Lung (tissue), 13 donors: ENCODE measurements around the gene BDH1. TPM values are rescaled to one million over a fixed set of nuclear protein-coding genes. Genes with fewer than 3 reads are reported as not detected.

ENCODE experiments used
- ATAC-seq: fragments of 200-7000 bp; cut with Tn5 transposase; one replicate; pipeline ENCODE4 v1.9.1; 2020; ENCODE audit warnings: moderate number of reproducible peaks; ENCODE audit not compliant: insufficient read depth, low FRiP score
- DNase-seq, 3 donors: peaks; one replicate each; pipeline ENCODE4 v3.0.0-alpha.2; 2013 to 2017
- H3K27ac ChIP-seq, 2 donors: one replicate each; pipeline ENCODE4 v1.5.1; 2013; ENCODE audit warnings: mild to moderate bottlenecking in 2 of 2, moderate library complexity in 2 of 2, control low read depth in 1 of 2, inconsistent platforms in 1 of 2, low read depth in 1 of 2, low read length in 1 of 2
- H3K27me3 ChIP-seq, 3 donors: one replicate each; pipeline ENCODE4 v1.5.1; 2013; ENCODE audit warnings: low read length in 2 of 3; ENCODE audit not compliant: control insufficient read depth in 3 of 3, insufficient read depth in 3 of 3
- H3K36me3 ChIP-seq, 4 donors: one replicate each; pipeline ENCODE4 v1.5.1; 2013; ENCODE audit warnings: low read length in 4 of 4, mild to moderate bottlenecking in 1 of 4, moderate library complexity in 1 of 4; ENCODE audit not compliant: control insufficient read depth in 4 of 4, insufficient read depth in 4 of 4
- H3K4me1 ChIP-seq, 5 donors: one replicate each; pipeline ENCODE4 v1.5.1; 2013; ENCODE audit warnings: low read length in 5 of 5, mild to moderate bottlenecking in 2 of 5, moderate library complexity in 1 of 5; ENCODE audit not compliant: control insufficient read depth in 5 of 5, insufficient read depth in 5 of 5
- H3K4me3 ChIP-seq: one replicate; pipeline ENCODE4 v1.5.1; 2013; ENCODE audit warnings: mild to moderate bottlenecking, control low read depth, moderate library complexity
- H3K9ac ChIP-seq, 2 donors: one replicate each; pipeline ENCODE4 v1.5.1; 2013; ENCODE audit warnings: low read length in 2 of 2, control low read depth in 1 of 2; ENCODE audit not compliant: insufficient read depth in 1 of 2
- H3K9me3 ChIP-seq, 4 donors: one replicate each; pipeline ENCODE4 v1.5.1; 2013; ENCODE audit warnings: low read length in 3 of 4, mild to moderate bottlenecking in 1 of 4, moderate library complexity in 1 of 4; ENCODE audit not compliant: control insufficient read depth in 4 of 4, insufficient read depth in 3 of 4
- CTCF ChIP-seq: IDR thresholded peaks from 2 replicates; pipeline ENCODE4 v1.5.1; 2012; ENCODE audit warnings: mild to moderate bottlenecking; ENCODE audit errors: control extremely low read depth, extremely low read depth
- WGBS, 2 donors: extraction: QIAGEN DNeasy Blood & Tissue Kit; methylation state at CpG; one replicate each; pipeline ENCODE4 v1.1.7; 2013; 5-methylcytosine and 5-hydroxymethylcytosine counted together
- polyA plus RNA-seq, 2 donors: library from polyadenylated mRNA; stranded (reverse); fragments of 200-250 nt; gene quantifications; one replicate each; pipeline ENCODE4 v1.2.1, GENCODE V29; 2013
- small RNA-seq: library from RNA; depleted of rRNA; stranded (forward); fragments of <200 nt; gene quantifications from one replicate; pipeline ENCODE3, GENCODE V24; 2014; ENCODE audit warnings: low replicate concordance
- total RNA-seq, 2 donors: library from RNA; depleted of rRNA in 1 of 2; stranded (reverse); fragments of >200 nt in 1 of 2; gene quantifications; one replicate each; pipeline ENCODE4 v1.2.1, GENCODE V29; 2014 to 2021
- donor health status: control.
- donor health status: control.
- donor health status: Bipolar disorder and iron deficiency.
- donor health status: healthy.
- donor health status: DM: yes; HTN: yes; CAD: no.

The BDH1 gene
- total and polyA plus RNA-seq, 4 donors: 14.3 to 32.8 (median 17.0) TPM

- Histone ChIP-seq H3K9me3 (no peaks in the 10 kb centered on the region), H3K9ac (no peak overlapping the region), H3K4me1 (peaks cover 0 to 11% (median 2%) of the 10 kb centered on the region in 5 donors), H3K36me3 (no peaks in the 10 kb centered on the region), H3K4me3 (no peak overlapping the region), H3K27ac (no peak overlapping the region), H3K27me3 (no peaks in the 10 kb centered on the region)
- 82 to 90% methylated on average over 11 to 13 of the region's 13 CpGs for WGBS, 2 donors
- ATAC-seq: no peak
- DNase-seq: no peak
- TF ChIP-seq CTCF: no peak
These were observed 95.8 kb downstream of the BDH1 start for GRCh38 chr3:197460002-197460401.

Small RNA genes within 50 kb of the gene (small RNA-seq; reads per million reads assigned to genes)
- not detected for gene AC132008.1

Other genes starting within 250 kb of the BDH1 start
- 10 to 100 TPM; 19.7 to 34.1 TPM for gene RUBCN, start 180.9 kb upstream of the BDH1 start, total RNA-seq
- gene RUBCN, start 180.9 kb upstream of the BDH1 start, polyA plus RNA-seq: 10 to 100 TPM; 11.9 to 13.0 TPM
- 10 to 100 TPM; 40.7 to 90.2 TPM for gene FYTTD1, start 193.9 kb upstream of the BDH1 start, total RNA-seq
- gene FYTTD1, start 193.9 kb upstream of the BDH1 start, polyA plus RNA-seq: 10 to 100 TPM; 12.1 to 17.8 TPM
- gene LRCH3, start 235.3 kb upstream of the BDH1 start, total RNA-seq: 100 to 1,000 TPM in 1 of 2 donors, 10 to 100 TPM in 1; 41.0 to 228 TPM
- gene LRCH3, start 235.3 kb upstream of the BDH1 start, polyA plus RNA-seq: 10 to 100 TPM in 1 of 2 donors, 1 to 10 TPM in 1; 7.7 to 11.3 TPM